GM13977 (cell line): Measurements from ENCODE around the gene SNX19.

Experiments used
- DNase-seq: peaks from one replicate; pipeline ENCODE4 v3.0.0; 2012; ENCODE audit warnings: low spot score
- CTCF ChIP-seq: IDR thresholded peaks from 2 replicates; pipeline ENCODE4 v1.5.1; 2012; ENCODE audit warnings: mild to moderate bottlenecking, control low read depth; ENCODE audit not compliant: insufficient read depth; ENCODE audit errors: extremely low read depth, missing control alignments
- in situ Hi-C: fragments of 300-500 bp; cut with MboI; formaldehyde crosslinking; loops from one replicate; pipeline ENCODE4 v1.12.0; 2022; ENCODE audit warnings: low sequenced_read_pairs, low pct_unique_long_range_greater_than_20kb, mixed read lengths, inconsistent platforms; ENCODE audit not compliant: unreplicated experiment

SNX19 gene

GRCh38 chr11:130916910-130917309 is 631 bp upstream of the SNX19 start:
- in situ Hi-C loops = no loop called here
- TF ChIP-seq CTCF = no peak
- no peak for DNase-seq

- DNase-seq = peak; percentile 25
- no peak for TF ChIP-seq CTCF
- in situ Hi-C loops = no loop called here
These were observed 559 bp downstream of the SNX19 start for GRCh38 chr11:130915603-130916237.

GRCh38 chr11:130913268-130913667 is 3.0 kb downstream of the SNX19 start:
- in situ Hi-C loops = no loop called here
- DNase-seq = no peak
- no peak for TF ChIP-seq CTCF

- TF ChIP-seq CTCF = no peak
- in situ Hi-C loops = no loop called here
- DNase-seq = no peak
These were observed 3.7 kb downstream of the SNX19 start for GRCh38 chr11:130912552-130912951.

- no peak for DNase-seq
- in situ Hi-C loops = no loop called here
- TF ChIP-seq CTCF = no peak
These were observed 5.0 kb downstream of the SNX19 start for GRCh38 chr11:130911306-130911705.

- no peak for TF ChIP-seq CTCF
- in situ Hi-C loops = no loop called here
- no peak for DNase-seq
These were observed 6.6 kb downstream of the SNX19 start for GRCh38 chr11:130909650-130910049.
